Glutamatergic neuron (in vitro differentiated cells): ENCODE results near the gene ANXA6. TPM values are rescaled to one million over a fixed set of nuclear protein-coding genes. Genes with fewer than 3 reads are reported as not detected.

Experiments
- DNase-seq: peaks from one replicate; pipeline ENCODE4 v3.0.0; 2022
- H3K27ac Mint-ChIP-seq: one replicate; pipeline ENCODE4 v1.8.0; 2020; ENCODE audit warnings: mild to moderate bottlenecking, mixed read lengths, inconsistent platforms; ENCODE audit not compliant: unreplicated experiment
- H3K27me3 Mint-ChIP-seq: one replicate; pipeline ENCODE4 v1.8.0; 2020; ENCODE audit warnings: mild to moderate bottlenecking, moderate library complexity, mixed read lengths, inconsistent platforms; ENCODE audit not compliant: unreplicated experiment
- H3K36me3 Mint-ChIP-seq: one replicate; pipeline ENCODE4 v1.8.0; 2020; ENCODE audit warnings: mild to moderate bottlenecking, mixed read lengths, inconsistent platforms; ENCODE audit not compliant: unreplicated experiment
- H3K4me1 Mint-ChIP-seq: one replicate; pipeline ENCODE4 v1.8.0; 2020; ENCODE audit warnings: mild to moderate bottlenecking, low read depth, mixed read lengths, inconsistent platforms; ENCODE audit not compliant: unreplicated experiment
- H3K4me3 Mint-ChIP-seq: one replicate; pipeline ENCODE4 v1.8.0; 2020; ENCODE audit warnings: mild to moderate bottlenecking, mixed read lengths, inconsistent platforms; ENCODE audit not compliant: unreplicated experiment
- H3K9me3 Mint-ChIP-seq: one replicate; pipeline ENCODE4 v1.8.0; 2020; ENCODE audit warnings: mild to moderate bottlenecking, moderate library complexity, mixed read lengths, inconsistent platforms; ENCODE audit not compliant: unreplicated experiment
- CTCF ChIP-seq: fragments of 200-600 bp; sonication (generic); IDR thresholded peaks from one replicate; pipeline ENCODE4 v1.5.0; 2021; ENCODE audit not compliant: partially characterized antibody, unreplicated experiment
- total RNA-seq: library from RNA; stranded (reverse); fragmentation: NEBNext Ultra II Directional; extraction: Animal tissue kit (Norgen Biotek cat#: 25700); gene quantifications from one replicate; pipeline ENCODE4 v1.2.1, GENCODE V29; 2021; ENCODE audit not compliant: unreplicated experiment

Gene ANXA6
- total RNA-seq, 1 donor from 2014 or later = 143 TPM

DNA sequence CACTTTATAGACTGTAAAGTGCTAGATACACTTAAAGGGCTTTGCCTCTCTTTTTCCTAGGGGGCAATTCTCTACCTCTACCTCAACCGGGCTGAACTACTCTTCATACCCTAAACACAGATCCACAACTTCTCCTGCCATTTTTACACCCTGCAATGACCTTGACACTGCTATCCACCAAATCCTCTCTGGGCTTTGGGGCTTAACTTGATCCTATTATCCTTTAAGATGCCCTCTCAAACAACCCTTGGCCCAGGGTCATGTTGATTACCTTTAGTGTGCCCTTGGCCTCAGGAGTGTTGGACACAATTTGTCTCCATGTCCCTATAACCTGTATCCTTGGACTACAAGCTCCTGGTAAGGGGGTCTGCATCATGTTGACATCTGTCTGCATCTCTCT, 19.5 kb downstream of the ANXA6 start:
- no peak overlapping the region for H3K4me3 Mint-ChIP-seq
- peaks cover 11% of the 10 kb centered on the region for H3K4me1 Mint-ChIP-seq
- no peaks in the 10 kb centered on the region for H3K9me3 Mint-ChIP-seq
- TF ChIP-seq CTCF = no peak
- peaks cover 20% of the 10 kb centered on the region for H3K36me3 Mint-ChIP-seq
- no peak overlapping the region for H3K27ac Mint-ChIP-seq
- DNase-seq = no peak
- no peaks in the 10 kb centered on the region for H3K27me3 Mint-ChIP-seq

DNA sequence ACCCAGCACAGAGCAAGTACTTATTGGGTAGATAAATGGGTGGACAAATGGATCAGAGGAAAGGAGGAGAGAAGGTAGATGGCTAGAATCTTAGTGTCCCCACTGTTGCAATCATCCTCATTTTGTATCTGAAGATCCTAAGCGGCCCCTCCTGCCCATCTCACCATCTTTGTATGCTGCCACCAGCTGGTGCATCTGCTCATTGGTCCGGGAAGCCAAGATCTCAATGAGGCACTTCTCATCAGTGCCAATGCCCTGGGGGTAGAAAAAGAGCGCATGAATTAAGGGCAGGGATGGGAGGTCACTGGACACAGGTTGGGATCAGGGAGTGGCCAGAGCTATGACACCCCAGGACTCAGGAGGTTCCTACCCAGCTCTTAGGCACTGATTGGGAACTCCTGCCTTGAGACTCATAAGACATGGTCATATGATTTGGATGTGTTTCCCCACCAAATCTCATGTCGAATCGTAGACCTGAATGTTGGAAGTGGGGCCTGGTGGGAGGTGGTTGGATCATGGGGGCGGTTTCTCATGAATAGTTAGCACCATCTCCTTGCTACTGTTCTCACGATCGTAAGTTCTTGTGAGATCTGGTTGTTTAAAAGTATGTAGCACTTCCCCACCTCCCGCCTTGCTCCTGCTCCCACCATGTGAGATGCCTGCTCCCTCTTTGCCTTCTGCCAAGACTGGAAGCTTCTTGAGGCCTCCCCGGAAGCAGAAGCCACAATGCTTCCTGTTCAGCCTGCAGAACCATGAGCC, 20.3 kb downstream of the ANXA6 start:
- H3K27me3 Mint-ChIP-seq = no peaks in the 10 kb centered on the region
- H3K4me3 Mint-ChIP-seq = no peak overlapping the region
- H3K27ac Mint-ChIP-seq = no peak overlapping the region
- no peak for TF ChIP-seq CTCF
- peaks cover 20% of the 10 kb centered on the region for H3K36me3 Mint-ChIP-seq
- no peaks in the 10 kb centered on the region for H3K9me3 Mint-ChIP-seq
- DNase-seq = no peak
- H3K4me1 Mint-ChIP-seq = peaks cover 11% of the 10 kb centered on the region

- H3K4me1 Mint-ChIP-seq = no peaks in the 10 kb centered on the region
- no peak for TF ChIP-seq CTCF
- no peak overlapping the region for H3K27ac Mint-ChIP-seq
- H3K36me3 Mint-ChIP-seq = peaks cover 20% of the 10 kb centered on the region
- DNase-seq = no peak
- H3K27me3 Mint-ChIP-seq = peaks cover 4% of the 10 kb centered on the region
- H3K9me3 Mint-ChIP-seq = no peaks in the 10 kb centered on the region
- H3K4me3 Mint-ChIP-seq = no peak overlapping the region
Observed at GRCh38 chr5:151134228-151134627, 23.4 kb downstream of the ANXA6 start.

DNA sequence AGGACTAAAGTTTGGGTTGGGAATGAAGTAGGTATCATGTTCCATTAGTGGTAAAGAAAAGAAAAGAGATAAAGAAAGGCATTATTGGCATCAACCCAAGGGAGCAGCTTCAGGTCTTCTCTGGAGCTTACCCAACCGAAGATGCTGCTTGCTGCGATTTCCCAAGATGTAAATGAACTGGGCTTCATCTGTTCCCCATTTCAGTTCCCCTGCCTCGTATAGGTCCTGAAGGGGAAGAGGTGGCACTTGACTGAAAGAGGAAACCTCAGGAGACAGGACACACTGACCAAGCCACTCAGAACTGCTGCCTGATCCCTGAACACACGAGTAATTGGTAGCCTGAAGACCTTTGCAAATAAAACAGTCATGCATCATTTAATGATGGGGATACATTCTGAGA, 24.6 kb downstream of the ANXA6 start:
- no peak overlapping the region for H3K27ac Mint-ChIP-seq
- DNase-seq = no peak
- no peaks in the 10 kb centered on the region for H3K4me1 Mint-ChIP-seq
- H3K27me3 Mint-ChIP-seq = peaks cover 4% of the 10 kb centered on the region
- H3K36me3 Mint-ChIP-seq = peaks cover 16% of the 10 kb centered on the region
- no peak overlapping the region for H3K4me3 Mint-ChIP-seq
- TF ChIP-seq CTCF = no peak
- H3K9me3 Mint-ChIP-seq = peaks cover under 1% of the 10 kb centered on the region
